OCI-M1 (cell line): ENCODE measurements around the gene FHIT.
"Not testable (repeated sequence)": the region's sequence is repeated elsewhere in the genome, so short reads cannot be mapped to it uniquely, and the experiment has no call there.

Source experiments
- DNase-seq: peaks from one replicate; lab custom pipeline; 2025; lab: John Stamatoyannopoulos, UW

The FHIT gene

DNA sequence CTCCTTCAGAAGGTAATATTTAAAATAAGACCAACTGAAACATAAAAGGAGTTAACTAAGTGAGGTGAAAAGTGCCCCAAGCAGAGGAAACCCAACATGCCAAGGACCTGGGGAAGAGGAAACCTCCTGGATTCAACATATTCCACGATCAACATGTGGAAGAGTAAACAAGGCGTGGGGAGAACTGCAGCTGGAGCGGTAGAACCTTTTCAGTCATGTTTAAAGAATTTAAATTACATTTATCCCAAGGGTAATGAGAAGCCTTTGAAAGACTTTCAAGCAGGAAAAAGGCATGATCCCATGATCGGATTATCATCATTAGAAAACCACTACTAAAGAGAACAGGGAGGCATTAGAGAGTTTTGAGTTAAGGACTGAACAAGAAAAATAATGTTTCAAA lies 330.7 kb downstream of the FHIT start:
- DNase-seq = no peak

DNA sequence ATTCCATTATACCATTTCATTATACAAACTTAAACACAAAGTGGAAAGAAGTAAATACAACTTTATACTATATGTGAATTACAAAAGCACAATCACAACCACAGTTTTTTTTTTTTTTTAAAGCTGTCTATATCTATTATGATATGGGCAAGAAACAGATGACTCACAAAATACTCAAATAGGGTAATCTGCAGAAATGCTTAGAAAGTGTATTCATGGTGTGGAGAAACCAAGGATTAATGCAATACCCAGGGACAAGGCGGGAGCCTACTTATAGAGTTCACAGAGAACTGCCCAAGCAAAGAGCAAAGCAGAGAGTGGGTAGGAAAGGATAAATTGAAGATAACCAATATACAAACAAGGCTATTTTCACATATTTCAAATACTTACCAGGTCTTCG lies 332.0 kb downstream of the FHIT start:
- DNase-seq = no peak

DNA sequence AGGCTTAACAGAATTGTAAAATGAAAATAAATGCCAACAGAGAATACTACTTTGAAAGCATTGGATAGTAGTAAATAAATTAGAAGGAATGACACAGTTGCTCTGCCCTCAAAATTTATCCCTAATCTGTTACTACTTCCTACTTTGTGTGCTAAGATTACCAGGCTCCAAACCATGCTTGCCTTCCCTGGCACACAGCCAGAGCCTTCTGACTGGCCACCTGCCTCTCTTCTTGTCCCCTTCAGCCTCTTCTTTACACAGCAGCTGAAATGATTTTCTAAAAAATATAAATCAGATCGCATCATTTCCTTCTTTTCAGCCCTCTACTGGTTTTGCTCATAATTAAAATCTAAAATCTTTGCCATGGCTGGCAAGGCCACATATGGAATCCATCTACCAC lies 334.1 kb downstream of the FHIT start:
- peak; percentile 66 for DNase-seq

DNA sequence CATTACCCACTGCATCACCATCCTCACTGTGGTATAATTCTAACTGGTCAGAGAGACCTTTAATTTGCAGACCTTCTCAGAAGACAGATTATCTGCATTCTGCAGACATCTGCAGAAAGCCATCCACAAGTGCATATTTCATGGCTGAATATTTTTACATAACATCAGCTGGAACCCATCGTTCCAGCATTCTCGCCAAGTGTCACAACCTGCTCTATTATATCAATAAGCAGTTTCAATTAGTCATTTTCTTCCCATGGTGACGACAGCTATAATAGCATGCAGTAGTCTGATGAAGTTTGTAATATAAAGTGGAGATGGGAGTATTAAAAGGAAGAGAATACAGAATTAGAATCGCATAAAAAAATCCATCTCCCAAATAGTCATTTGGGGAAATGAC lies 334.7 kb downstream of the FHIT start:
- no peak for DNase-seq

DNA sequence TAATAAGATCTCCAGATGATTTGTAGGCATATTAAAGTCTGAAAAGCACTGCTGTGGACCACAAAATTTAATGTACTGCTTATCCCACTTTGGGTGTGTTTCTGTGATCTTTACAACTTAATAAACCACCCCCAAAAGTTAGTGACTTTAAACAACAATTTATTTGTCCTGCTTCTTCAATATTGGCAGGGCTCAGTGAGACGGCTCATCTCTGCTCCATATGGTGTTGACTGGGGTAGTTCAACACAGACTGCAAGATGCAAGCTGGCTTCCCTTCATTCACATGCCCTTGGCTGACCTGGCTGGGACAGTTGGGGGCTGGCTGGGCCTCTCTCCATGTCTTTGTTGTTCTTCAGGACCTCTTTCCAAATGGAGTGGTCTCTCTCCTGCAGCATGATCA lies 337.8 kb downstream of the FHIT start:
- no peak for DNase-seq

DNA sequence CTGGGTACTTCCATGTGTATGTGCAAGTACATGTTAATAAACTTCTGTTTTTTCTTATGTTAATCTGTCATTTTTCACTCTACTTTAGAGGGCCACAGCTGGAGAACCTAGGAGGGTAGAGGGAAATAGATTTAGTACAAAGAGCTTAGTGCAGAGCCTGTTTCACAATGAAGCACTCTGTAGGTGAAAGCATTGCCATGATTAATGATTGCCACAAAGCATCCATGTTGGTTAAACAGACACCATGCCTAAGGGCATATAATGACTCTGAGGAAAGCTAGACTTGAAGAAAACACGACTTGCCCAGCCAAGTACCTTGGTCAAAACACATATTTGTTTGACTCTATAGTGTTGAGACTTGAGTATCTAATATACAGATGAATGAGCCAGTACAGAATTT lies 338.4 kb downstream of the FHIT start:
- no peak for DNase-seq

DNA sequence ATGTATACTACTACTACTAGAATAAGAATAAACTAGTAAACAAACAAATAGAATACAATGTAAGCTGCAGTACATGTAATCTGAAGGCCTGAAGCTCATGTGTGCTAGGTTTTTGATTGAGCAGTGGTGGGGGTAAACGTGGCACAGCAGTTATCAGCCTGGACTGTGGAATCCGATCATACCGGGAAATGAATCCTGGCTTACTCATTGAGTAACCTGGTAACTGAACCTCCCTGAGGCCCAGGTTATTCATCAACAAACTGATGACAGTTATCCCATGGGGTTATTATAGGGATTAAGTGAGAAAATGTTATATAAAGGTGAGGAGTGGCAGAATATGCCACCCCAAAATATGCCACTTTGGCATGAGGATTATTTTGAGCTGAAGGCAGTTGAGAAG lies 339.1 kb downstream of the FHIT start:
- DNase-seq = no peak

DNA sequence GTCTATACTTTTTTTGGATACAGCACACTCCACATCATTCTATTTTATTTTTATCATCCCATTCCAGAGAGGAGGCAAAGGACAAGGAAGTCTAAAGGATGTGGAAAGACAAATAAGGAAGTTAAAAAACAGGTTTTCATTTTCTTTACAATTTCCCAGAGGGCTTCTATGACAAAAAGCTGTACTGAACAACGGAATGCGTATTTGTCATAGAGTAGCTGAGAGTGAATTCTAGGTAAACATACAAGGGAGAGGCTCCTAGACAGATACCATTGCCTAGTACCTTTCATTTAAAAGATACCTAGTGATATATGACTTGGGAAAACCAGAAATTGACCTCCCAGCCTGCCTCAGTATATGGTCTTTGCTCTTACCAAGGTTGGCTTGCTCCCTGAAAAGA lies 341.7 kb downstream of the FHIT start:
- DNase-seq = no peak

DNA sequence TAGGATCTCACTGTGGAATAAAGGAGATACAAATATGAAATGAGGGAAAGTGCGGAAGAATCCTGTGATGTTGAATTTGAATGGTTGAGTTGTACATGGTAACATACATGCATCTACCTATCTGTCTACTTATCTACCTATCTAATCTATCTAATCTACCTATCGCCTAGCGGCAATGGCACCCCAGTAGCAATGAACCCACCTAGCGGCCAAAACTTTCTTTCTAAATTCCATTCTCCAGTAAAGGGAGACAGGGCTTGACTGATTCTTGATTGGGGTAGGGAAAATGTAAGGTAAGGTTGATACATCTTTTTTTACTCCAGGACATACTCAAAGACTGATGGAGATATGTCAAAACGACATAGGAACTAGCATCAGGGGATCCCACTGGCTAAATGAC lies 345.0 kb downstream of the FHIT start:
- no peak for DNase-seq

DNA sequence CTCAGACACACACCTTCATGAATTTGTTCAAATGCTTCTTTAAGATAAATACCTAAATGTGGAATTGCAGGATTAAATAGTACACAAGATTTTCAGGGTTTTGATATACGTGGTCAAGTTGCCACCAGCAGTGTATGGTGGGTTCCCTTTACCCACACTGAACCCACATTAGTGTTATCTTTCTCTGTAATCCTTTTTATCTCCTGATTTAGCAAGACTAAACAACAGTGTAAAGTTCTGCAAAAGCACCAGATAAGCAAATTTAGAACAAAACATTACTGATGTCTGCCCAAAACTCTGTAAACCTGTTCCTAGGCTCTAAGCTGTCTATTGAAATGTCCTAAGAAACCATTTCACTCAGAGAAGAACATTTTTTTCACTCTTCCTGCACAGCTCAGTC lies 352.9 kb downstream of the FHIT start:
- DNase-seq = peak; percentile 9

DNA sequence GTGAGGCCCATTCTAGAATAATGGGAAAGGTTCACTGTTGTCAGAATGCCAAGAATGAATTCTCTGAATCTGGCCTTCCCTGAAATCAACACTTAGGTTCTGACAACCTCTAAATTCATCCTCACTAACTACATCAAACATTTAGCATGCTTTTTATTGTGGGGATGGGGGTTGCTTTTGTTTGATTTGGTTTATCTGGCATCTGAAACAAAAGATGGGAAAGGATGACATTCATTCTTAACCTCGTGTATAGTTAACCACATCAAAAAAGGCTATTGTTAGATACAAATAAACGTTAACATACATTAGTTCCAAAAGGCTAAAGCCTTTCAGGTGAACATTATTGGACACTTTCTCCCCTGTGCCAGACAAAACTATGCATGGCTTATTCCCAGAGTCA lies 357.3 kb downstream of the FHIT start:
- no peak for DNase-seq

DNA sequence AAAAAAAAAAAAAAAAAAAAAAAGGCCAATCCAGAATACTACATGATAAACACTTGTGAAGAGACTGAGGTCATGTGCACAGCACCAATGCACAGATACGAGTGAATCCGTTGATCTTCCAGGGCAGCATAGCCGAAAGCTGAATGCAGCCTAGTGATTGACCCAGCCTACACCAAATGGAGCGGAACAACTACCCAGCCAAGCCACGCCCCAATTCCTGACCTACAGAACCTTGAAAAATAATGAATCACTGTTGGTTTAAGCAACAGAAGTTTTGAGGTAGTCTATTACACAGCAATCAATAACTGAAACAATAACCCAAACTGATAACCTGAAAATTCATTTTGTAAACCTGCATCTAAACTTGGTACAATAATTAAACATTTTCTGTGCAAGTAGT lies 361.0 kb downstream of the FHIT start:
- no peak for DNase-seq

DNA sequence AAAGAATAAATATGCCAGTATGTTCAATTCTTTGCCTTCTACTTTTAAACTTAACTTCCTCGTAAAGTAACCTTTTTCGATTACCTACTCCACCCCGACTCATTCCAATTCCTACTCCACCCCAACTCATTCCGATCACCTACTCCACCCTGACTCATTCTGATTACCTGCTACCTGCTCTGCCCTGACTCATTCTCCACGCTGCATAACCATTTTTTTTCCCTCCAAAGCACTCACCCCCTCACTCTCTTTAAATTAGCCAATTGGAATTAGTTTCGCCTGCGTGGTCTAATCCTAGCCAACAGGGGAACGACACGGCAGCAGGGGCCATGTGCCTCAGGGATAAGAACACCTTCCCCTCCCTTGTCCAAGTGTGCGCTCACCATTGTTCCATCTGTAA lies 362.3 kb downstream of the FHIT start:
- not testable (repeated sequence) for DNase-seq

DNA sequence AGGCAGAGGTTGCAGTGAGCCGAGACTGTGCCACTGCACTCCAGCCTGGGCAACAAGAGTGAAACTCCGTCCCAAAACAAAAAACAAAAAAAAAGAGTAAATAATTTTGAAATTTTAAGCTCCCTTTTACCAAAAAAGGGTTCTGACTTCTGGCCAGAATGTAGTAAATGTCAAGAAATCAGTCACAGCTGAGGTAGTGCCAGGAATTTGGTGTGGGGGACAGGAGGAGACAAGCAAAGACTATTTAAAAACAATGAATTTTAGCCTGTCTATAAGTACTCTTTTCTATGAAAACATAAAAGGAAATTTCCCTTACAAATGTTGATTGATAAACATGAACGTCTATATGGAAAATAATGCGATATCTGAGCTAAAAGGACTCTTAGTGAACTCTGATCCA lies 363.7 kb downstream of the FHIT start:
- no peak for DNase-seq

DNA sequence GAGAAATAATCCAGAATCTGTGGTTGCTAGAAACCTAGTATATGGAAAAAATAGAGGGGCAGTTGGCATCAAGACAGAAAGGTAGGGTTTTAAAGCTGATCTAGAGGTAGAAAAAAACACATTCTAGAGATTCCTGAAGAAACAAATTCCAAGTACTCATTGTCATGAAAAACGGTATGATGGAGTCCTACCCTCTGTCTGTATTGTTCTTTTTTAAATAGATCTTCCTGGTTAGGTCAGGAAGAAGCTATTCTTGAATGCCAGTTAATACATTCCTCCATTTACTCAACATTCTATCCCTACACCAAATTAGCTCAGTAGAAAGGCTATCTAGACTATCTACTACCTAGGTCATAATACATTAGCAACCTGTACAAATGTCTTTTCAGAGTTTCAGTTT lies 364.7 kb downstream of the FHIT start:
- DNase-seq = no peak

DNA sequence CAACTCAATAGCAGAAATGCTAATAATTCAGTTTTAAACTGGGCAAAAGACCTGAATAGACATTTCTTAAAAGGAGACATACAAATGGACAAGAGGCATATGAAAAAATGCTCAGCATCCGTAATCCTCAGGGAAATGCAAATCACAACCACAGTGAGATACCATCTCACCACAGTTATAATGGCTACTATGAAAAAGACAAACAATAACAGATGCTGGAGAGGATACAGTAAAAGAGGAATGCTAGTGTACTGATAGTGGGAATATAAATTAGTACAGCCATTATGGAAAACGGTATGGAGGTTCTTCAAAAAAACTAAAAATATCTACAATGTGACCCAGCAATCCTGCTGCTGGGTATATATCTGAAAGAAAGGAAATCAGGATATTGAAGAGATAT lies 367.2 kb downstream of the FHIT start:
- no peak for DNase-seq

DNA sequence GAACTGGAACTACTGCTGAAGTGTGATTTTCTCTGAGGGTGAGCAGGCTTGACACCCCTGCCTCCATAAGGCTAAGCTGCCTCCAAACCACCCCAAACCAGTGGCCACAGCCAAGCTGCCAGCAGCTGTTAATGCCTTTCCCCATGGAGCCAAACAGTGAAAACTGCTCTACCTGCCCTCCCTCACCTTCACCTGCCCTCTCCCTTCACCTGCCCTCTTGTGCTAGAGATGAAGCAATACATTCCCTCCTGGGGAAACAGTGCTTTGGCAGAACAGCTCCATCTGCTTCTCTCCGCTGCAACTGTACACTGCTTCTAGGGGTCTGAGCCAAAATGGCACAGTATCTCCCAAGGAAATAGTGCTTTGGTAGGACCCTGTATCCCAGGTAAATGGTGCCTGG lies 374.1 kb downstream of the FHIT start:
- no peak for DNase-seq

DNA sequence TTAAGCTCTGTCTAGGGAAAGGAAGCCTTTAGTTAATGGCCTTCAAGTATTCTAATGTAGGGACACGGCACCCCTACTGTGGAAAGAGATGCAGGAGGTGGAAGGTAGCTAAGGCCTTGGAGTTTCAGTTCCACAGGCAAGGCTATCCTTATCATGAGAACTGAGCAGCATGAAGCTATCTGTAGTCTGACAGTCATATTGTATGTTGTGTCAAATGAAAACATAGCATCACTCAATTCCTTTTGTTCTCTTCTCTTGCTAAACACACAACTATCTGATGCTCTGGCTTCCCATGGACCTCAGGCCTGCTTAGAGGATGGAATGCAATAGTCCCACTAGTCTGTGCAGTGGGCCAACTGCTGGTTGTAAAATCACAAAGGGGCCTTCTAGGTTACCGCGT lies 380.9 kb downstream of the FHIT start:
- DNase-seq = no peak

DNA sequence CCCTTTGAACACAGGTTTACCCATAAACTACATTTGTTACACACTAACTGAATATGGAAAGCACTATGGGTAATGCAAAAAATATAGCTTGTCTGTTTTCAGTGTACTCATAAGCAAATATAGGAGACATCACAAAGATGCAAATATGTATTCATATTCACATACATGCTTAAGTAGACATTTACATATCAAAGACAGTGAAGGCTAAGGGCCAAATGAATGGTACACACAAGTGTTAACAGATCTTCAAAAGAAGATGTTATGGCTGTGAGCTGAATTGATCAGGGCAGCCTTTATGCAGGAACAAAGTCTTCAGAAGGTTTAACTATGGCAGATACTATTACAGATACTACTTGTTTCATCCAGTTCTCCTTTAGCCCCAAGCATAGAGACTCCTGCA lies 384.1 kb downstream of the FHIT start:
- no peak for DNase-seq

DNA sequence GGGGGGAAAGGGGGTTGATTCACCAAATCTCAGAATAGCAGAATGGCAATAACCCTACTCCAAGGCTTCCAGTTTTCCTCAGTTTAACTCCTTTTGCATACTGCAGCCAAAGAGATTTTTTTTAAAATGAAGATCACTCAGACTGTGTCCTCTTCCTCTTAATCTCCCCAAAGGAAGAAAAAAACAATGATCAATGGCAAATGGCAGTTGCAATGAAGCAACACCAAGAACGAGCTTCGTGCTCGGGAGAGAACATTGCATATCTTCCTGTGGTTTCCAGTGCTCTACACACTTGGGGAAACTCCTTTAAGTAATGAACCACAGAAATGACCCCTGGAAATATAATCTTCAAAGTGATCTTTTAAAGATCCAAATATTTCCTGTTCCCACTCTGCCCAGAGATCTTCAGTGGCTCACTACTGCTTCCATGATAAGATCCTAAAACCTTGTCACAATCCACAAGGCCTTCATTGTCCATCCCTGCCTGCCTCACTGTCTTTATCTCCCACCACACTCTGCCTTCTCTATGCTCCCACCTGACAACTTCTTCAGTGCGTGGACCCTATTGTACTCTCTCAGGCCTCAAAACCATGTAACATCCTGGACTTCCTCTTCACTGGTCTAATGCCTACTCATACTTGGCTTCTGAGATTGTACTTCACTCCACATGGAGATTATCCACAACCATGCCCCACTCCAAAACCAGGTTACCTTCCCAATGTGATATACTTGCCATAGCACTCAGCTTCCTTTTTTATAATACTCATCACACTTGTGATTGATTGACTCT lies 394.8 kb downstream of the FHIT start:
- peak; percentile 51 for DNase-seq

DNA sequence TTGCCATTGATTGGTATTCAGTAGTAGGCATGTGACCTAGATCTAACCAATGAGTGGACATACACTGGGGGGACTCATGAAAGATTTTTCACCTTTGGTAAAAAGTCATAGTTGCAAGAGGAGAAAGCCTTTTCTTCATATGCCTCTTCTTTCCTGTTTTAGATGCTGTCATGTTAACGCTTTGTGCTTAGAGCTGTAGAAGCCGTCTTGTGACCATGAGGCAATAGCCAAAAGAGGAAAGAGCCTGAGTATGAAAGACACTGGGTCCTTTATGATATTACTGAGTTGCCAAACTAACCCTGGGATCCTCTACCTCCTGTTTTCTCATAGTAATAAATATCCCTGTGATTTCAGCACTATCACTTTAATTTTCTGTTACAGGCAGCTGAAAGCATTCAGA lies 396.0 kb downstream of the FHIT start:
- DNase-seq = no peak

DNA sequence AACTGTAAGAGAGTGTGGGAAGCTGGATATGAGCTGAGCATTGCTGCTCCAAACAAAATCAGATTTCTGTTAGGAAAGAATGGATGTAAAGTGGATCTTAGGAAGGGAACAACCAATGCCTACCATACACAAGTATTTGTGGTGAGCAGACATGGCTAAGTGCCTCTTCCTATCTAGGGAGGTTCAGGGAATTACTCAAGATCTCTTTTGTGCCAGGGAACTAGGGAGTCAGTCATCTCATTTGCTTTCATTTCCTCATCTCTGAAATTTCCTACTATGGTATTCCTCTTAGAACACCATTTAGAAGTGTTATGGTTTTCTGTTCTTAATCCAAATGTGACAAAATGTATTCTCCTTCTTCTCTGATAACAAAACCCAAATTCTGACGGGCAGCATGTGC lies 396.5 kb downstream of the FHIT start:
- peak; percentile 27 for DNase-seq

DNA sequence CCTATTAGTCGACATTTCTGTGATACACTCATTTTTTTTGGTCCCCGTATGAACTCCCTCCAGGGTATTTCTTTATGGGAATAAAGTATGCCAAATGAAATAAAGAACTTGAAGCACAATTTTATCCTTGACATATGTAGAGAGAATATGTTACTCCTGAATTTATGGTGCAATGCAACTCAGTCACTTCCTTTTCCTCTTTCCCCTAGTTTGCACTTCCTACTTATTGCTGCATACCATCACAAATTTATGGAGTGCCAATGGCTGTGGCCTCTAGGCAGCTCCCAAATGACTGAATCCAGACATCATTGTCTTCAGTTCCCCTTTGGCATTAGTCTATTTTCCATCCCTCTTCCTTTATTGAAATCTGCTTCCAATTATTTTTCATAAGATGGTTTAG lies 403.5 kb downstream of the FHIT start:
- DNase-seq = no peak

DNA sequence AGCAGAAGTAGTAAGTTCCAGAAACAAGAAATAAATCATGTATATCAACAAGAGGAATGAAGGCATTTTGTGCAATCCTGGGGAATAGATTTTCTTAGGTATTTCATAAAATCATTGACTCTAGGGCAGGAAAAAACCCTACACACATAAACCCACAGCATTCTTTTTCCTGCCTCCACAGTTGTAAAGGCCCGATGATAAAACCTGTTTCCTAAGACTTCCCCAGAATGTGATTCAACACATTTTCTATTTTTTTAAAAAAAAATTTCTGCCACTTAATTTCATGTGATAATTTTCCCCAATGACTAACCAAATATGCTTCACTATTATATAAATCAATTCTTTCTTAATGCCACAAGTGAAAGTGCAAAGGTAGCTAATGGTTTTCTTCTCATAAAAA lies 407.0 kb downstream of the FHIT start:
- no peak for DNase-seq

DNA sequence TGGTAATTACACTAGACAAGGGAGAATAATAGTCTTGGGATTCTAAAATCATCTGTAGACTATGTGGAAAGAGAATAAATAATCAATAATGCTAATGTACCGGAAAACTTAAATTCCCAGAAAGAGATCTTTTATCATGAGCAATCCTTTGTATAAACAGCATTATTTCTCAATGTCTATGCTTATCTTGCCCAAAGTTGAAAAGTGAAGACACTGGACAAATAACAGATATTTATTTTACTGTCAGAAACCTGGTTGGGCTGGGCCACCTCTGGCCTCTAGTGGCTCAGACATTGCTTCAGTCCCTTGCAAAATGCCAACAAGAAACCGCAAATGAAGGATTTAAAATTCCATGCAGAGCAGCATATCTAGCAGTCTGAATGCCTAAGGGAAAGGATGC lies 409.9 kb downstream of the FHIT start:
- no peak for DNase-seq
